ENCODE results near the gene NTMT1. TPM values are rescaled to one million over a fixed set of nuclear protein-coding genes. Genes with fewer than 3 reads are reported as not detected.

NTMT1 gene
- total RNA-seq, 1 experiment from 2014 or later: 84.8 TPM

DNA sequence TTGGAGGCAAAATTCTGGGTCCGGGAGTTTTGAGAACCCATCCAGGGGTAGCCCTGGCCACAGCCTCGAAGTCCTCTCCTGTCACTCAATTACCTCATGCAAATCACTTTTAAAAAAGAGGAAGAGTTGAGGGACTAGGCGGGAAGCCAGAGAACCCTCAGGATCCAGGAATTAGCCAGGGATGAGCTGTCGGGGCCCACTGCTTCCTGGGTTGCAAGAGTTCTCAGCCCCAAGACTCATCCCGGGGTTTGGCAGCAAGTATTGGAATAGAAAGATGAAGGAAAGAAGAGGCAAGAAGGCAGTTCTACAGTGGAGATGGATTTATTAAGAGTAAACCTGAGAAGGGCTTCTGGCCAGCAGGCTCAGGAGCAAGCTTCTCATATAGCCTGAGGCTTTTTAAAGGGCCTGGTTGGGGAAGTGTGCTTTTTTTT, 30.6 kb upstream of the NTMT1 start:
- ChIA-PET RAD21 (ENCODE audit: low non-redundant PET in 1 of 2, low total read pairs in 2 of 2, uncharacterized antibody in 2 of 2, unreplicated experiment in 2 of 2) (interaction anchor here in 1 of 2 experiments (0.6 kb wide), 1 partner anchor 224 kb away, joined by 3 read pairs; no protein-coding TSS in a partner anchor), POLR2A (interaction anchor here (0.8 to 3.4 kb wide), 9 partner anchors 8 to 417 kb away, joined by 3 to 46 read pairs (median 5); partner anchors contain the start of genes IER5L and NTMT1), CTCF (interaction anchor here (0.7 to 1.6 kb wide), 4 partner anchors 8 to 464 kb away, joined by 3 to 4 read pairs (median 3); no protein-coding TSS in a partner anchor)
- peaks cover 68 to 93% of the 10 kb centered on the region in 2 experiments for H3K4me1 ChIP-seq (ENCODE audit: control insufficient read depth in 1 of 2, insufficient read depth in 2 of 2, low read length in 2 of 2)
- intact Hi-C loops (cut with micrococcal nuclease): no loop called here
- no peaks in the 10 kb centered on the region for H3K79me2 ChIP-seq (ENCODE audit: insufficient read depth, low read length)
- H3K4me2 ChIP-seq (ENCODE audit: low read length): peak overlapping the region; percentile 95
- H3K36me3 ChIP-seq (ENCODE audit: control insufficient read depth in 1 of 2, insufficient read depth in 2 of 2, low read length in 2 of 2): no peaks in the 10 kb centered on the region
- H4K20me1 ChIP-seq (ENCODE audit: insufficient read depth): no peaks in the 10 kb centered on the region
- DNase-seq (ENCODE audit: low read depth, low spot score): no peak
- H3K27me3 ChIP-seq (ENCODE audit: insufficient read depth, low read length): no peaks in the 10 kb centered on the region
- no peaks in the 10 kb centered on the region for H3K9me2 ChIP-seq (ENCODE audit: insufficient read depth)
- H2AFZ ChIP-seq (ENCODE audit: low read depth, low read length, poor library complexity, severe bottlenecking): no peak overlapping the region
- BruUV-seq (replicated peaks): no TSS peak
- H3K9me3 ChIP-seq (ENCODE audit: control insufficient read depth in 1 of 2, insufficient read depth in 1 of 2, low read depth in 1 of 2, low read length in 2 of 2): no peaks in the 10 kb centered on the region
- H3K27ac ChIP-seq (ENCODE audit: low read depth, low read length): peak overlapping the region; percentile 98
- peak overlapping the region; percentile 83; the same call in 1 of the 2 replicates for H3K9ac ChIP-seq (ENCODE audit: low read length)
- no peak for ATAC-seq
- H3K4me3 ChIP-seq (replicated peaks in 1 of 2; ENCODE audit: low read depth in 1 of 2, low read length in 2 of 2): no peak overlapping the region
- TF ChIP-seq TCF7L2 (IDR thresholded peaks at IDR 0.05; ENCODE audit: borderline replicate concordance, extremely low read depth, insufficient read depth, insufficient read length) (no peak), EZH2phosphoT487 (IDR thresholded peaks at IDR 0.05; ENCODE audit: borderline replicate concordance) (no peak), REST (IDR thresholded peaks at IDR 0.05; ENCODE audit: low read depth) (no peak), SP1 (IDR thresholded peaks at IDR 0.05; ENCODE audit: low read depth) (no peak), EGR1 (IDR thresholded peaks at IDR 0.05; ENCODE audit: low read depth) (no peak), SIN3A (IDR thresholded peaks at IDR 0.05; ENCODE audit: low read depth) (no peak), POLR2A (IDR thresholded peaks at IDR 0.05; ENCODE audit: borderline replicate concordance, extremely low read depth, insufficient read depth, insufficient read length) (no peak), JUND (IDR thresholded peaks at IDR 0.05) (no peak), ZBTB33 (IDR thresholded peaks at IDR 0.05; ENCODE audit: extremely low read depth, insufficient replicate concordance, low read length) (no peak), ELF1 (IDR thresholded peaks at IDR 0.05; ENCODE audit: borderline replicate concordance, low read depth) (no peak), SRF (IDR thresholded peaks at IDR 0.05; ENCODE audit: low read depth) (no peak), CEBPB (IDR thresholded peaks at IDR 0.05; ENCODE audit: low read depth) (no peak), POLR2AphosphoS5 (IDR thresholded peaks at IDR 0.05; ENCODE audit: low read depth, low read length) (no peak), YY1 (IDR thresholded peaks at IDR 0.05; ENCODE audit: extremely low read depth, insufficient replicate concordance, low read depth, low read length) (no peak), EZH2 (IDR thresholded peaks at IDR 0.05) (no peak), ZFX (IDR thresholded peaks at IDR 0.05) (no peak), FOSL1 (IDR thresholded peaks at IDR 0.05; ENCODE audit: low read depth) (no peak), ATF3 (IDR thresholded peaks at IDR 0.05) (no peak)
- TF ChIP-seq, protein P1, sequence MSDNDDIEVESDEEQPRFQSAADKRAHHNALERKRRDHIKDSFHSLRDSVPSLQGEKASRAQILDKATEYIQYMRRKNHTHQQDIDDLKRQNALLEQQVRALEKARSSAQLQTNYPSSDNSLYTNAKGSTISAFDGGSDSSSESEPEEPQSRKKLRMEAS (IDR thresholded peaks at IDR 0.05): no peak
- TF ChIP-seq, protein P2, sequence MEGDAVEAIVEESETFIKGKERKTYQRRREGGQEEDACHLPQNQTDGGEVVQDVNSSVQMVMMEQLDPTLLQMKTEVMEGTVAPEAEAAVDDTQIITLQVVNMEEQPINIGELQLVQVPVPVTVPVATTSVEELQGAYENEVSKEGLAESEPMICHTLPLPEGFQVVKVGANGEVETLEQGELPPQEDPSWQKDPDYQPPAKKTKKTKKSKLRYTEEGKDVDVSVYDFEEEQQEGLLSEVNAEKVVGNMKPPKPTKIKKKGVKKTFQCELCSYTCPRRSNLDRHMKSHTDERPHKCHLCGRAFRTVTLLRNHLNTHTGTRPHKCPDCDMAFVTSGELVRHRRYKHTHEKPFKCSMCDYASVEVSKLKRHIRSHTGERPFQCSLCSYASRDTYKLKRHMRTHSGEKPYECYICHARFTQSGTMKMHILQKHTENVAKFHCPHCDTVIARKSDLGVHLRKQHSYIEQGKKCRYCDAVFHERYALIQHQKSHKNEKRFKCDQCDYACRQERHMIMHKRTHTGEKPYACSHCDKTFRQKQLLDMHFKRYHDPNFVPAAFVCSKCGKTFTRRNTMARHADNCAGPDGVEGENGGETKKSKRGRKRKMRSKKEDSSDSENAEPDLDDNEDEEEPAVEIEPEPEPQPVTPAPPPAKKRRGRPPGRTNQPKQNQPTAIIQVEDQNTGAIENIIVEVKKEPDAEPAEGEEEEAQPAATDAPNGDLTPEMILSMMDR (IDR thresholded peaks at IDR 0.05 in 2 of 3, conservative IDR thresholded peaks at IDR 0.05 in 1 of 3; ENCODE audit: borderline replicate concordance in 1 of 3, insufficient read depth in 1 of 3, low read depth in 2 of 3, low read length in 2 of 3): no peak

Measured in HCT116 (cell line).